ENCODE measurements around the gene MICAL1.
A peak's percentile ranks its signal among the peaks of the same experiment; 100 is the strongest.
"Not testable (repeated sequence)": the region's sequence is repeated elsewhere in the genome, so short reads cannot be mapped to it uniquely, and the experiment has no call there.

Gene MICAL1

DNA sequence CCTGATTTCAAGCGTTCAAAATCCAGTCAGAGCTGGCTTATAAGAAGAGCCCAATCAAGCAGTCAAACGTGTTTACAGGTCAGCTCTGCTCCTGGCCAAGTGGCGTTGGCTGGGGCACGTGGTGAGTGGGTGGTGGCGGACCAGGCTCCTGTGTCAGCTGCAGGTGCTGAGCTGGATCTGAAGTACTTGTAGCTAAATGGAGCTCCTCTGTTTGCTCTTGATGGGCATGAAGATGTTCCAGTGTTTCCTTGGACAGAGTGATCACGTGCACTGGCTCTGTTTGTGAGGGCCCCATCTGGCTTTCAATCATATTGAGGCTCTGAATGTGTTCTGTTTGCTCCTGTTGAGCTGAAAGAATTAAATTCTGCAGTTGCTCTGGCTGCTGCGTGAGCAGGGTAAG is 10.2 kb upstream of the MICAL1 start:
- no peaks in the 10 kb centered on the region for H3K9me3 ChIP-seq (ENCODE audit: control insufficient read depth in 2 of 2, low read length in 2 of 2)
- H3K9ac ChIP-seq (ENCODE audit: low read depth in 1 of 2, low read length in 2 of 2): no peak overlapping the region
- no peaks in the 10 kb centered on the region for H3K27me3 ChIP-seq (ENCODE audit: control insufficient read depth in 2 of 2, insufficient read depth in 2 of 2, low read length in 2 of 2)
- H3K4me1 ChIP-seq (ENCODE audit: control insufficient read depth in 2 of 2, insufficient read depth in 2 of 2, low read length in 2 of 2): peaks cover 10 to 17% of the 10 kb centered on the region in 2 donors
- H3K36me3 ChIP-seq (ENCODE audit: control insufficient read depth in 2 of 2, insufficient read depth in 2 of 2, low read length in 2 of 2): peaks cover 35 to 46% of the 10 kb centered on the region in 2 donors
- peak overlapping the region; percentile 73 to 76 for H3K27ac ChIP-seq (ENCODE audit: low read depth in 2 of 2, low read length in 2 of 2)
- peak overlapping the region in 1 of 2 donors; percentile 26 for H3K4me3 ChIP-seq (ENCODE audit: low read length in 2 of 2)

GRCh38 chr6:109461733-109462526 is 6.4 kb upstream of the MICAL1 start:
- Histone ChIP-seq H3K4me1 (ENCODE audit: control insufficient read depth in 2 of 2, insufficient read depth in 2 of 2, low read length in 2 of 2) (peaks cover 18 to 24% of the 10 kb centered on the region in 2 donors), H3K36me3 (ENCODE audit: control insufficient read depth in 2 of 2, insufficient read depth in 2 of 2, low read length in 2 of 2) (peaks cover 22 to 35% of the 10 kb centered on the region in 2 donors), H3K9me3 (ENCODE audit: control insufficient read depth in 2 of 2, low read length in 2 of 2) (no peaks in the 10 kb centered on the region), H3K4me3 (ENCODE audit: low read length in 2 of 2) (no peak overlapping the region), H3K9ac (ENCODE audit: low read depth in 1 of 2, low read length in 2 of 2) (no peak overlapping the region), H3K27ac (ENCODE audit: low read depth in 2 of 2, low read length in 2 of 2) (no peak overlapping the region), H3K27me3 (ENCODE audit: control insufficient read depth in 2 of 2, insufficient read depth in 2 of 2, low read length in 2 of 2) (no peaks in the 10 kb centered on the region)

DNA sequence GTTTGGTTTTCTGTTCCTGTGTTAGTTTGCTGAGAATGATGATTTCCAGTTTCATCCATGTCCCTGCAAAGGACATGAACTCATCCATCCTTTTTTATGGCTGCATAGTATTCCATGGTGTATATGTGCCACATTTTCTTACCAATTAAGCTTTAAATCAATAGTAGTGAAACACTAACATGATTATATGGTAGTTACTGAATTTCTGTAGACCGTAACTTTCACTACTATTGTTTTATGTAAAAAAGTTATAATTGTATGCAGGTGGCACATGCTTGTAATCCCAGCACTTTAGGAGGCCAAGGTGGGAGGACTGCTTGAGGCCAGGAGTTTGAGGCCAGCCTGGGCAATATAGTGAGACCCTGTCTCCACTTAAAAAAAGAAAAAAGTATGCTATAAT is 5.6 kb upstream of the MICAL1 start:
- H3K27ac ChIP-seq (ENCODE audit: low read depth in 2 of 2, low read length in 2 of 2); H3K9me3 ChIP-seq (ENCODE audit: control insufficient read depth in 2 of 2, low read length in 2 of 2); H3K9ac ChIP-seq (ENCODE audit: low read depth in 1 of 2, low read length in 2 of 2); H3K4me3 ChIP-seq (ENCODE audit: low read length in 2 of 2); H3K27me3 ChIP-seq (ENCODE audit: control insufficient read depth in 2 of 2, insufficient read depth in 2 of 2, low read length in 2 of 2): not testable (repeated sequence)
- Histone ChIP-seq H3K4me1 (ENCODE audit: control insufficient read depth in 2 of 2, insufficient read depth in 2 of 2, low read length in 2 of 2) (peaks cover 21 to 26% of the 10 kb centered on the region in 2 donors), H3K36me3 (ENCODE audit: control insufficient read depth in 2 of 2, insufficient read depth in 2 of 2, low read length in 2 of 2) (peaks cover 17 to 30% of the 10 kb centered on the region in 2 donors)

- H3K9ac ChIP-seq (ENCODE audit: low read depth in 1 of 2, low read length in 2 of 2): no peak overlapping the region
- H3K4me1 ChIP-seq (ENCODE audit: control insufficient read depth in 2 of 2, insufficient read depth in 2 of 2, low read length in 2 of 2): peaks cover 20 to 23% of the 10 kb centered on the region in 2 donors
- H3K9me3 ChIP-seq (ENCODE audit: control insufficient read depth in 2 of 2, low read length in 2 of 2): no peaks in the 10 kb centered on the region
- no peak overlapping the region for H3K4me3 ChIP-seq (ENCODE audit: low read length in 2 of 2)
- H3K27me3 ChIP-seq (ENCODE audit: control insufficient read depth in 2 of 2, insufficient read depth in 2 of 2, low read length in 2 of 2): no peaks in the 10 kb centered on the region
- H3K36me3 ChIP-seq (ENCODE audit: control insufficient read depth in 2 of 2, insufficient read depth in 2 of 2, low read length in 2 of 2): peaks cover 10 to 20% of the 10 kb centered on the region in 2 donors
- H3K27ac ChIP-seq (ENCODE audit: low read depth in 2 of 2, low read length in 2 of 2): peak overlapping the region; percentile 9 to 21
Measured at GRCh38 chr6:109460161-109460829, 4.7 kb upstream of the MICAL1 start.

DNA sequence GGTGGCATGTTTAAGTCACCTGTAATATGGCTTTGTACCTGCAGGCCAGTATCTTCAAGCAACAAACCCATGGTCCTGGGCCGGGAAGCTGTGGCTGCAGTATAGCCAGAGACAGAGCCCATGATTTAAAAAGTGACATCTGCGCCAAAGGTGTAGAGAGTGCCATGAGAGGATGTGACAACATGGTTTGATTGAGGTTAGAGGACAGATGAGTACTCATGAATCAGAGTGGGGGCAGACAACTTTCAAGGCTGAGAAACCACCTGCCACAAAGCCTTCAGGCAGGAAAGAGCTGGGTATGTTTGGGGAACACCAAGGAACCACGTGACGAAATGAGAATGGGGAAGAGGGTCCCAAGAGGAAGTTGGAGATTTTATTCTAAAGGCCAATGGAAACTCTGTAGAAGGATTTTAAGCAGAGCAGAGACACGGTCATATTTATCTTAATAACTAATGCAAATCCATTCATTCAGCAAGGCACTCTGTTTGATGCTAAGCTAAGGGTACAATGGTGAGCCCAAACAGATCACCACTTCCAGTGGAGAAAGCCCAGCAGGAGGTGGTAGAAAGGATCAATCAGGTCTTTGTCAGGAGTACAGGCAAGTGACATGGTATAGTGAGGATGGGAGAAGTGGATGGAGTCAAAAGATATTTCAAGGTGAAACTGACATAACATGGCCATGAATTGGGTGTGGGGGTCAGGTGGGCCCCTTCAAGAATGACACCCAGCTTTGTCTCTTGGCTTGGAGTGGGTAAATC is 3.4 kb upstream of the MICAL1 start:
- no peaks in the 10 kb centered on the region for H3K27me3 ChIP-seq (ENCODE audit: control insufficient read depth in 2 of 2, insufficient read depth in 2 of 2, low read length in 2 of 2)
- H3K36me3 ChIP-seq (ENCODE audit: control insufficient read depth in 2 of 2, insufficient read depth in 2 of 2, low read length in 2 of 2): peaks cover 7 to 14% of the 10 kb centered on the region in 2 donors
- no peak overlapping the region for H3K9ac ChIP-seq (ENCODE audit: low read depth in 1 of 2, low read length in 2 of 2)
- H3K9me3 ChIP-seq (ENCODE audit: control insufficient read depth in 2 of 2, low read length in 2 of 2): no peaks in the 10 kb centered on the region
- peaks cover 28 to 32% of the 10 kb centered on the region in 2 donors for H3K4me1 ChIP-seq (ENCODE audit: control insufficient read depth in 2 of 2, insufficient read depth in 2 of 2, low read length in 2 of 2)
- H3K27ac ChIP-seq (ENCODE audit: low read depth in 2 of 2, low read length in 2 of 2): peak overlapping the region in 1 of 2 donors; percentile 13
- no peak overlapping the region for H3K4me3 ChIP-seq (ENCODE audit: low read length in 2 of 2)

- H3K27me3 ChIP-seq (ENCODE audit: control insufficient read depth in 2 of 2, insufficient read depth in 2 of 2, low read length in 2 of 2): no peaks in the 10 kb centered on the region
- peak overlapping the region; percentile 17 to 25 for H3K4me3 ChIP-seq (ENCODE audit: low read length in 2 of 2)
- H3K4me1 ChIP-seq (ENCODE audit: control insufficient read depth in 2 of 2, insufficient read depth in 2 of 2, low read length in 2 of 2): peaks cover 33 to 36% of the 10 kb centered on the region in 2 donors
- peaks cover 7 to 13% of the 10 kb centered on the region in 2 donors for H3K36me3 ChIP-seq (ENCODE audit: control insufficient read depth in 2 of 2, insufficient read depth in 2 of 2, low read length in 2 of 2)
- peak overlapping the region; percentile 90 to 95 for H3K27ac ChIP-seq (ENCODE audit: low read depth in 2 of 2, low read length in 2 of 2)
- no peaks in the 10 kb centered on the region for H3K9me3 ChIP-seq (ENCODE audit: control insufficient read depth in 2 of 2, low read length in 2 of 2)
- peak overlapping the region; percentile 19 to 87 for H3K9ac ChIP-seq (ENCODE audit: low read depth in 1 of 2, low read length in 2 of 2)
Measured at GRCh38 chr6:109457562-109457996, 2.0 kb upstream of the MICAL1 start.

GRCh38 chr6:109456710-109457561 is 1.4 kb upstream of the MICAL1 start:
- Histone ChIP-seq H3K36me3 (ENCODE audit: control insufficient read depth in 2 of 2, insufficient read depth in 2 of 2, low read length in 2 of 2) (peaks cover 4 to 15% of the 10 kb centered on the region in 2 donors), H3K4me1 (ENCODE audit: control insufficient read depth in 2 of 2, insufficient read depth in 2 of 2, low read length in 2 of 2) (peaks cover 33 to 36% of the 10 kb centered on the region in 2 donors), H3K4me3 (ENCODE audit: low read length in 2 of 2) (peak overlapping the region; percentile 87 to 91), H3K9ac (ENCODE audit: low read depth in 1 of 2, low read length in 2 of 2) (peak overlapping the region; percentile 72 to 87), H3K27ac (ENCODE audit: low read depth in 2 of 2, low read length in 2 of 2) (peak overlapping the region; percentile 90 to 95), H3K27me3 (ENCODE audit: control insufficient read depth in 2 of 2, insufficient read depth in 2 of 2, low read length in 2 of 2) (no peaks in the 10 kb centered on the region), H3K9me3 (ENCODE audit: control insufficient read depth in 2 of 2, low read length in 2 of 2) (no peaks in the 10 kb centered on the region)

GRCh38 chr6:109456111-109456583 is 575 bp upstream of the MICAL1 start:
- Histone ChIP-seq H3K36me3 (ENCODE audit: control insufficient read depth in 2 of 2, insufficient read depth in 2 of 2, low read length in 2 of 2) (peaks cover 7 to 14% of the 10 kb centered on the region in 2 donors), H3K4me1 (ENCODE audit: control insufficient read depth in 2 of 2, insufficient read depth in 2 of 2, low read length in 2 of 2) (peaks cover 33 to 36% of the 10 kb centered on the region in 2 donors), H3K9ac (ENCODE audit: low read depth in 1 of 2, low read length in 2 of 2) (peak overlapping the region; percentile 72 to 87), H3K9me3 (ENCODE audit: control insufficient read depth in 2 of 2, low read length in 2 of 2) (no peaks in the 10 kb centered on the region), H3K4me3 (ENCODE audit: low read length in 2 of 2) (peak overlapping the region; percentile 87 to 91), H3K27ac (ENCODE audit: low read depth in 2 of 2, low read length in 2 of 2) (peak overlapping the region; percentile 90 to 95), H3K27me3 (ENCODE audit: control insufficient read depth in 2 of 2, insufficient read depth in 2 of 2, low read length in 2 of 2) (no peaks in the 10 kb centered on the region)
